IPS-NIHi7 (cell line): ENCODE results near the gene PARD6B.
"Not testable (repeated sequence)": the region's sequence is repeated elsewhere in the genome, so short reads cannot be mapped to it uniquely, and the experiment has no call there.

ENCODE experiments used
- DNase-seq: peaks from one replicate; pipeline ENCODE4 v3.0.0; 2012; ENCODE audit warnings: mixed read lengths; ENCODE audit errors: extremely low spot score

PARD6B gene

GRCh38 chr20:50731055-50731929 lies at the start of gene PARD6B:
TSS of gene PARD6B (plus strand) at chr20:50731580. CDS start at chr20:50731787, 207 bp downstream.
- DNase-seq, result peak; percentile 98

GRCh38 chr20:50682065-50682464 lies 49.3 kb upstream of the PARD6B start:
- DNase-seq, result no peak

- no peak for DNase-seq
These were observed 48.3 kb upstream of the PARD6B start for GRCh38 chr20:50682947-50683530.

GRCh38 chr20:50683570-50683969 lies 47.8 kb upstream of the PARD6B start:
- DNase-seq, result no peak

GRCh38 chr20:50686821-50687220 lies 44.6 kb upstream of the PARD6B start:
- DNase-seq, result no peak

- no peak for DNase-seq
These were observed 43.0 kb upstream of the PARD6B start for GRCh38 chr20:50688256-50688975.

- DNase-seq, result no peak
These were observed 41.3 kb upstream of the PARD6B start for GRCh38 chr20:50689864-50690649.

- peak; percentile 58 for DNase-seq
These were observed 40.5 kb upstream of the PARD6B start, which contains the start of gene RIPOR3 for GRCh38 chr20:50690650-50691572. TSS of gene RIPOR3 (minus strand) at chr20:50691542. CDS start at chr20:50691128, 414 bp downstream.

- peak; percentile 58 for DNase-seq
These were observed 39.5 kb upstream of the PARD6B start for GRCh38 chr20:50691573-50692551.

- no peak for DNase-seq
These were observed 38.8 kb upstream of the PARD6B start for GRCh38 chr20:50692552-50692933.

- no peak for DNase-seq
These were observed 38.4 kb upstream of the PARD6B start for GRCh38 chr20:50693001-50693400.

GRCh38 chr20:50694379-50695134 lies 36.8 kb upstream of the PARD6B start:
- no peak for DNase-seq

GRCh38 chr20:50695135-50695872 lies 36.1 kb upstream of the PARD6B start:
- no peak for DNase-seq

- not testable (repeated sequence) for DNase-seq
These were observed 33.1 kb upstream of the PARD6B start for GRCh38 chr20:50698255-50698654.

- DNase-seq, result no peak
These were observed 31.7 kb upstream of the PARD6B start for GRCh38 chr20:50699688-50700087.

- no peak for DNase-seq
These were observed 30.1 kb upstream of the PARD6B start for GRCh38 chr20:50701041-50701963.
